Activated T-cell treated with anti-CD3 and anti-CD28 coated beads, Interleukin-2, amount 50 U/mL, for 24 hours (primary cell): ENCODE data around the gene RSPO1.
"Not testable (repeated sequence)": the region's sequence is repeated elsewhere in the genome, so short reads cannot be mapped to it uniquely, and the experiment has no call there.

ENCODE experiments used
- DNase-seq: peaks from one replicate; pipeline ENCODE4 v3.0.0-alpha.2; 2020
- H3K27ac Mint-ChIP-seq: 2 replicates; pipeline ENCODE4 v1.8.0; 2020; ENCODE audit warnings: mild to moderate bottlenecking, mixed read lengths
- H3K27me3 Mint-ChIP-seq: 2 replicates; pipeline ENCODE4 v1.8.0; 2020; ENCODE audit warnings: mixed read lengths
- H3K36me3 Mint-ChIP-seq: 2 replicates; pipeline ENCODE4 v1.8.0; 2020; ENCODE audit warnings: low read depth, mixed read lengths
- H3K4me1 Mint-ChIP-seq: 2 replicates; pipeline ENCODE4 v1.8.0; 2020; ENCODE audit warnings: low read depth, mixed read lengths
- H3K4me3 Mint-ChIP-seq: 2 replicates; pipeline ENCODE4 v1.8.0; 2020; ENCODE audit warnings: mild to moderate bottlenecking, moderate library complexity, mixed read lengths
- H3K9me3 Mint-ChIP-seq: 2 replicates; pipeline ENCODE4 v1.8.0; 2020; ENCODE audit warnings: mixed read lengths

RSPO1 gene, protein sequence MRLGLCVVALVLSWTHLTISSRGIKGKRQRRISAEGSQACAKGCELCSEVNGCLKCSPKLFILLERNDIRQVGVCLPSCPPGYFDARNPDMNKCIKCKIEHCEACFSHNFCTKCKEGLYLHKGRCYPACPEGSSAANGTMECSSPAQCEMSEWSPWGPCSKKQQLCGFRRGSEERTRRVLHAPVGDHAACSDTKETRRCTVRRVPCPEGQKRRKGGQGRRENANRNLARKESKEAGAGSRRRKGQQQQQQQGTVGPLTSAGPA

DNA sequence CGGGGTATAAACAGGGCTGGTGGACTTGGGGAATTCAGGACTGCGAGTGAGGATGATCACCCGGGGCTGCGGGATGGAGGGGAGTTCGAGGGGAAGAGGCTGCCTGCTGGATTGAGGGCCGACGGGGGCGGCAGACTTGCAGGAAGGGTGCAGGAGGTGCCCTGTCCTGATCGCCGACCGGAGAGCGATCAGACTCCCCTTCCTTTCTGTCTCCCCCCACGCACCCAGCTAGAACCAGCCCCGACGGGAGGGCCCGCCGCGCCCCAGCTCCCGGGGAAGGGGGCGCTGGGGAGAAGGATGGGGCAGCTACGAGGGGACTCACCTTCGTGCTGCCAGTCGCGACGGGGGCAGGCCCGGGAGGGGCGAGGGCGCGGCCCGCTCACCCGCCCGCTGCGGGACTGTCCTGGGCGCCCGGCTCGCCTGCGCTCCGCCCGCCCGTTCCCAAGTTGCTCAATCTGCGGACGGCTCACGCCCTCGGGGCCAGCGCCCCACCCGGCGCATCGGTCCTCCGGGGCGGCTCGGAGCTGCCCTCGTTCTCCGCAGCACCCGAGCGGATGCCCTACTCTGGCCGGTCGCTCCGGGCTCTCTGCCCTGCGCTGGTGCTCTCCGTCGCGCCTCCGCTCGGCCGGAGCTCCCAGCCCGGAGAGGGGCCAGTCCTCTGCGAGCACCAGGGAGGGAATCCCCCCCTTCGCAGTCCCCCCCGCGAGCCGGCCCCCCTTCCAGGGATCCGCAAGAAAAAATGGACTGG lies at the start of gene RSPO1:
TSS of gene RSPO1 (minus strand) at position 649 of the 748 bp plus-strand sequence. CDS start 5,231 bp downstream, outside the sequence.
- Mint-ChIP-seq H3K36me3 (no peaks in the 10 kb centered on the region), H3K4me1 (peaks cover 14% of the 10 kb centered on the region)
- DNase-seq, result peak; percentile 34

GRCh38 chr1:37684182-37684581 lies 49.5 kb upstream of the RSPO1 start:
- Mint-ChIP-seq H3K36me3 (peaks cover 75% of the 10 kb centered on the region), H3K4me1 (peaks cover 20% of the 10 kb centered on the region), H3K27ac (peak overlapping the region; percentile 63)
- not testable (repeated sequence) for DNase-seq, H3K27me3 Mint-ChIP-seq, H3K9me3 Mint-ChIP-seq, H3K4me3 Mint-ChIP-seq

More for the DNA sequence above, at the start of gene RSPO1:
- Mint-ChIP-seq H3K4me3 (no peak within 1 kb of the TSS), H3K27ac (no peak within 1 kb of the TSS), H3K9me3 (no peaks in the 10 kb centered on the region), H3K27me3 (peaks cover 82% of the 10 kb centered on the region)

GRCh38 chr1:37682334-37682987 lies 47.8 kb upstream of the RSPO1 start:
- Mint-ChIP-seq H3K27me3 (no peaks in the 10 kb centered on the region), H3K36me3 (peaks cover 60% of the 10 kb centered on the region), H3K4me3 (no peak overlapping the region), H3K27ac (peak overlapping the region; percentile 81), H3K9me3 (no peaks in the 10 kb centered on the region), H3K4me1 (peaks cover 5% of the 10 kb centered on the region)
- peak; percentile 82 for DNase-seq

- Mint-ChIP-seq H3K4me1 (peaks cover 12% of the 10 kb centered on the region), H3K27ac (no peak overlapping the region), H3K36me3 (peaks cover 51% of the 10 kb centered on the region), H3K9me3 (no peaks in the 10 kb centered on the region), H3K4me3 (no peak overlapping the region), H3K27me3 (no peaks in the 10 kb centered on the region)
- DNase-seq, result no peak
Measured at GRCh38 chr1:37680933-37681332, 46.2 kb upstream of the RSPO1 start.

DNA sequence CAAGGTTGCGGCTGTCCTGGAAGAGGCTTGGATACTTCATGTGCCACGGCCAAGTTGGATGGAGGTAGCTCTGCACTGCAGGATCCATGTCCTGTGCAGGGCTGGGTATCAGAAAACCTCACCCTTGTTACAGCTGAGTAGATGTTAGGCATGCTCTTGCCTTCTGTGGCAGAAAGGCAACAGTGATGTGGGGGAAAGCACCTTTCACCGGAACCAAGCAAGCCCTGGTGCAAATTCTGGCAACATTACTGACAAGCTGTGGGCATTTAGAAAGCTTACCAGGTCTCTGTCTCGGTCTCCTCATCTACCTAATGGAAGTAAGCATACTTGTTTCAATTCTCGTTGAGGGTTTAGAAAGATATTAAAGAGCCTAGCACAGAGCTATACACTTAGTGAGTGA lies 43.1 kb upstream of the RSPO1 start:
- Mint-ChIP-seq H3K4me1 (peaks cover 27% of the 10 kb centered on the region), H3K27me3 (peaks cover under 1% of the 10 kb centered on the region), H3K9me3 (no peaks in the 10 kb centered on the region), H3K27ac (no peak overlapping the region), H3K4me3 (no peak overlapping the region), H3K36me3 (peaks cover 21% of the 10 kb centered on the region)
- no peak for DNase-seq

DNA sequence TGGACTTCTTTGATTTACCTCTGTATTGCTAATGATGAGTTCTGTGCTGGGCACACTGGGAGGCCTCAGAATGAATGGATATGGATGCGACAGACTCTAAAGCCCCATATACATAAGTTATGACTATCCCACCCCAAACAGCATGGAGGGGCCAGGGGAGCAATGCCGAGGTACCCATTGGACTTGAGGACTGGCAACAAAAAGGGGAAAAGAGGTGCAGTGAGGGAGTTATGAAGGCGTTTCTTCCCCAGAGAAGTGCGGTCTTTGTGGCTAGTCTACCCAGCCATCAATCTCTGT lies 42.4 kb upstream of the RSPO1 start:
- Mint-ChIP-seq H3K4me1 (peaks cover 26% of the 10 kb centered on the region), H3K27ac (no peak overlapping the region), H3K4me3 (no peak overlapping the region), H3K36me3 (peaks cover 14% of the 10 kb centered on the region), H3K27me3 (peaks cover 5% of the 10 kb centered on the region), H3K9me3 (no peaks in the 10 kb centered on the region)
- DNase-seq, result no peak

GRCh38 chr1:37676281-37677142 lies 41.8 kb upstream of the RSPO1 start:
- H3K9me3 Mint-ChIP-seq, result no peaks in the 10 kb centered on the region
- H3K27ac Mint-ChIP-seq, result no peak overlapping the region
- peaks cover 7% of the 10 kb centered on the region for H3K27me3 Mint-ChIP-seq
- no peak for DNase-seq
- H3K4me1 Mint-ChIP-seq, result peaks cover 25% of the 10 kb centered on the region
- H3K4me3 Mint-ChIP-seq, result no peak overlapping the region
- H3K36me3 Mint-ChIP-seq, result peaks cover 12% of the 10 kb centered on the region

GRCh38 chr1:37673920-37674319 lies 39.2 kb upstream of the RSPO1 start:
- Mint-ChIP-seq H3K9me3 (no peaks in the 10 kb centered on the region), H3K27ac (no peak overlapping the region), H3K4me1 (peaks cover 25% of the 10 kb centered on the region), H3K27me3 (peaks cover 11% of the 10 kb centered on the region), H3K4me3 (no peak overlapping the region), H3K36me3 (no peaks in the 10 kb centered on the region)
- DNase-seq, result peak; percentile 61

DNA sequence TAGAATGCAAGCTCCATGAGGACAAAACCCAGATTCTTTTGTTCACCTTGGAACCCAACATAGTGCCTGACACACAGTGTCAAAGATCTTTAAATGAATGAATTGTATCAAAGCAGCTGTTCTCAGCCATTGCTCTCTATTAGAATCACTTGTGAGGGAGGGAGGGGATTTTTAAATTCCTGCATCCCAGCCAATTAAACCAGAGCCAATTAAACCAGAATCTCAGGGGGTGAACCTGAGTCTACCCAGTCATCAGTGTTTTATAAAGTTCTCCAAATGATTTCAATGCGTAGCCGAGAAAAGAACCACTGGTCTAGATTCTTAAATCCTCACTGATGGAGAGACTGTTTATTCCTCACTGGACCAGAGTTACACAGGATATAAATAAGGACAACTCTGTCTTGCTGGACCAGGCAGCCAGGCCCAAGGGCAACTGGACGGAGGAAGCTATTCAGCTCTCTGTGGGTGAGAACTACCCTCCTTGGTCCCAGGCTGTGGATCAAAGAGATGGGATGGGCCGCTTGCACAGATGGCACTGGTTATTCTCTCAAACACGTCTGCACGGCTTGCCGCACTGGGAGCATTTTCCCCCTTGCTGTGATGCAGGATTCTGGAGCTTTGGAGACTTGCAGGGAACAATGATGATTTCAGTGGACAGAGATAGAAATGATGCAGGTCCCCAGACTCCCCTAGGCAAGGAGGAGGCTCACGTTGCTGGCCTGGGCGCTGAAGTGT lies 37.6 kb upstream of the RSPO1 start:
- Mint-ChIP-seq H3K4me1 (peaks cover 25% of the 10 kb centered on the region), H3K36me3 (no peaks in the 10 kb centered on the region), H3K27ac (no peak overlapping the region), H3K4me3 (no peak overlapping the region), H3K9me3 (no peaks in the 10 kb centered on the region), H3K27me3 (peaks cover 11% of the 10 kb centered on the region)
- DNase-seq, result no peak

DNA sequence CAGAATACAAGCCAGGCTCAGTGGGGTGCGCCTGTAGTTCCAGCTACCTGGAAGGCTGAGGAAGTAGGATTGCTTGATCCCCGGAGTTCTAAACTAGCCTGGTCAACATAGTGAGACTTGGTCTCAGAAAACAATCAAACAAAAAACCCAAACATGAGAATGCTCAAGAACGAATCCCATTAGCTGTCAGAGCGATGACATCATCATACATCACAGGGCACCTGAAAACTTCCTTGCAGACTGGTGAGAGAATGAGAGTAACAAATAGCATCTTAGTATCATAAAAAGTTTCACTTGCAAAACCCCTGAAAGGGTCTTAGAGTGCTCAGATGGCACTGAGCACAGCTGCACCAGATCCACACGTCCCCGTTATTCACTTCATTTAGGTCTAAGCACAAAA lies 36.6 kb upstream of the RSPO1 start:
- no peak for DNase-seq
- Mint-ChIP-seq H3K27ac (no peak overlapping the region), H3K4me3 (no peak overlapping the region), H3K36me3 (no peaks in the 10 kb centered on the region), H3K27me3 (peaks cover 13% of the 10 kb centered on the region), H3K4me1 (peaks cover 18% of the 10 kb centered on the region), H3K9me3 (no peaks in the 10 kb centered on the region)

DNA sequence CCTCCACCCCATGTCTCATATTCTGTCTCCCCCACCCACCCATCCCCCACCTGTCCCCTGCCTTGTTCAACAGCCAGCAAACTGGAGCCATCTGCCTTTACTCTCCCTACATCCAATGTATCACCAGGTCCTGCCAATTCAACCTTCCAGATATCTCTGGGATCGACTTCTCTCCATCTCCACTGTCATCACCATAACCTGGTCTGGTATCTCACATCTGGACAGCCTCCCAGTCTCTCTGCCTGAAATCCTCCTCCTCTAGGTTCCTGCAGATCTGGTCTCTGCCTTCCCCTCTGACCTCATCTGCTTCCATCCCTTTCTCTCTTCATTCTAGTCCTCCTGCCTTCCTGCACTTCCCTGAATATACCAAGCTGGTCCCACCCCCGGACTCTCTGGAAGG lies 35.4 kb upstream of the RSPO1 start:
- no peak overlapping the region for H3K4me3 Mint-ChIP-seq
- H3K27ac Mint-ChIP-seq, result no peak overlapping the region
- peaks cover 15% of the 10 kb centered on the region for H3K4me1 Mint-ChIP-seq
- no peaks in the 10 kb centered on the region for H3K36me3 Mint-ChIP-seq
- DNase-seq, result no peak
- no peaks in the 10 kb centered on the region for H3K9me3 Mint-ChIP-seq
- H3K27me3 Mint-ChIP-seq, result peaks cover 13% of the 10 kb centered on the region

DNA sequence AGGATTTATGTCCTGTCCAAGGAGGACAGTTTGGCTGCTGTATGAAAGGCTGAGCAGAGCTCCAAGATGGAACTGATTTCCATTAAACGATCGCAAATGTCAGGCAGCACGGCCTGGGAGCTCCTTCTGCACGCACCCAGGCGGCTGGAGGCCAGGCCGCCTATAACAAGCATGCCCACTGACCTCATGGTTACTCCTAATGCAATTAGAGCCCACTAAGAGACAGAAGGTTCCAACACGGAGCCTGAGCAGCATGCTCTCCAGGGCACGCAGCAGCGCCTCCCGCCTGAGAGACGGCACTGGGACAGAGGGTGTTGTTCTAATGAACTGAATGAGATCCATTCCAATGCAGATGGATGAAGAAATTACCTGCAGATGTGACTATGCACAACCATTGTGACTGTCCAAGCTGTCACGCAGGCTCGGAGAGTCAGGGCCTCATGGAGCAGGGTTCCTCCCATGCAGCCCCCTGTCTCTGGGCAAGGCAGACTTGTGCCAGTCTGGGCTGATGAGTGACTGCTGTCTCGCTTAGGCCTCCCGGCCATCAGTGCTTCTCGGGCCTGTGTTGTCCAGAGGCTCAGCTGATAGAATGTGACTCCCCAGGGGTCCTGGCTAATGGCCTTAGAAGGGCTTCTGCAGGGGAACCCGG lies 32.5 kb upstream of the RSPO1 start:
- peaks cover 8% of the 10 kb centered on the region for H3K27me3 Mint-ChIP-seq
- no peaks in the 10 kb centered on the region for H3K9me3 Mint-ChIP-seq
- no peaks in the 10 kb centered on the region for H3K36me3 Mint-ChIP-seq
- no peak overlapping the region for H3K4me3 Mint-ChIP-seq
- H3K27ac Mint-ChIP-seq, result no peak overlapping the region
- no peak for DNase-seq
- no peaks in the 10 kb centered on the region for H3K4me1 Mint-ChIP-seq

GRCh38 chr1:37666241-37666867 lies 31.7 kb upstream of the RSPO1 start:
- Mint-ChIP-seq H3K9me3 (no peaks in the 10 kb centered on the region), H3K4me1 (no peaks in the 10 kb centered on the region), H3K36me3 (no peaks in the 10 kb centered on the region), H3K27ac (no peak overlapping the region), H3K4me3 (no peak overlapping the region), H3K27me3 (peaks cover 5% of the 10 kb centered on the region)
- DNase-seq, result no peak
